CD14-positive monocyte (primary cell): ENCODE results near the gene SLC14A1. TPM values are rescaled to one million over a fixed set of nuclear protein-coding genes. Genes with fewer than 3 reads are reported as not detected.

Experiments
- DNase-seq, 3 donors: peaks; one replicate each; pipeline ENCODE4 v3.0.0-alpha.2; 2011 to 2022
- H2AFZ ChIP-seq: 2 replicates; pipeline ENCODE4 v1.6.0; 2012; ENCODE audit warnings: mild to moderate bottlenecking, low read depth, low read length, inconsistent platforms; ENCODE audit not compliant: insufficient read depth, poor library complexity, severe bottlenecking
- H3K27ac ChIP-seq, 2 donors: 1 replicate in 1 of 2; 2 replicates in 1 of 2; pipeline ENCODE4 v1.5.1; 2012 to 2013; ENCODE audit warnings: low read length in 2 of 2, control low read depth in 1 of 2, inconsistent platforms in 1 of 2, low read depth in 1 of 2, mild to moderate bottlenecking in 1 of 2
- H3K27me3 ChIP-seq, 2 donors: one replicate each; pipeline versions ENCODE4 v1.6.0 to v1.6.1; 2011 to 2013; ENCODE audit warnings: low read length in 2 of 2; ENCODE audit not compliant: control insufficient read depth in 2 of 2, insufficient read depth in 2 of 2
- H3K36me3 ChIP-seq, 2 donors: replicated peaks in 1 of 2; 1 replicate in 1 of 2; 2 replicates in 1 of 2; pipeline versions ENCODE4 v1.5.1 to v1.6.1; 2012 to 2013; ENCODE audit warnings: low read length in 2 of 2, control low read depth in 1 of 2, inconsistent platforms in 1 of 2, mild to moderate bottlenecking in 1 of 2; ENCODE audit not compliant: insufficient read depth in 2 of 2, control insufficient read depth in 1 of 2
- H3K4me1 ChIP-seq, 2 donors: 1 replicate in 1 of 2; 2 replicates in 1 of 2; pipeline versions ENCODE4 v1.5.1 to v1.6.1; 2012 to 2013; ENCODE audit warnings: low read length in 2 of 2, control low read depth in 1 of 2, inconsistent platforms in 1 of 2, mild to moderate bottlenecking in 1 of 2, moderate library complexity in 1 of 2; ENCODE audit not compliant: insufficient read depth in 2 of 2, control insufficient read depth in 1 of 2
- H3K4me2 ChIP-seq: replicated peaks from 2 replicates; pipeline ENCODE3; 2012; ENCODE audit warnings: low read length, moderate library complexity, mild to moderate bottlenecking; ENCODE audit not compliant: poor library complexity, severe bottlenecking; ENCODE audit errors: extremely low read depth
- H3K4me3 ChIP-seq, 3 experiments: fragments of 200-600 bp in 1 of 3; sonication (generic) in 1 of 3; replicated peaks in 1 of 3; 1 replicate in 2 of 3; 2 replicates in 1 of 3; pipeline ENCODE4 v1.5.1; 2011 to 2013; ENCODE audit warnings: low read length in 3 of 3, mild to moderate bottlenecking in 3 of 3, control low read depth in 2 of 3, low read depth in 2 of 3, inconsistent platforms in 1 of 3, moderate library complexity in 1 of 3
- H3K79me2 ChIP-seq: 2 replicates; pipeline ENCODE4 v1.6.0; 2012; ENCODE audit warnings: mild to moderate bottlenecking, control low read depth, inconsistent platforms, low read length, moderate library complexity; ENCODE audit not compliant: insufficient read depth
- H3K9ac ChIP-seq: 2 replicates; pipeline ENCODE4 v1.6.0; 2017; ENCODE audit warnings: low read length, mild to moderate bottlenecking; ENCODE audit not compliant: insufficient read depth, poor library complexity, severe bottlenecking
- H3K9me3 ChIP-seq, 2 donors: replicated peaks in 1 of 2; 1 replicate in 1 of 2; 2 replicates in 1 of 2; pipeline versions ENCODE4 v1.5.1 to v1.6.1; 2012 to 2013; ENCODE audit warnings: low read length in 2 of 2, control low read depth in 1 of 2; ENCODE audit not compliant: control insufficient read depth in 1 of 2, insufficient read depth in 1 of 2
- H4K20me1 ChIP-seq: 2 replicates; pipeline ENCODE4 v1.6.0; 2012; ENCODE audit warnings: mild to moderate bottlenecking, low read length, control low read depth, moderate library complexity; ENCODE audit not compliant: insufficient read depth
- H3K27ac Mint-ChIP-seq, 7 donors: one replicate each; pipeline ENCODE4 v1.8.0; 2020; ENCODE audit warnings: mild to moderate bottlenecking in 7 of 7, mixed read lengths in 7 of 7, moderate library complexity in 6 of 7, inconsistent platforms in 2 of 7
- H3K27me3 Mint-ChIP-seq, 3 donors: one replicate each; pipeline ENCODE4 v1.8.0; 2021 to 2022; ENCODE audit warnings: low read depth in 3 of 3, mild to moderate bottlenecking in 3 of 3, mixed read lengths in 3 of 3, moderate library complexity in 3 of 3, inconsistent platforms in 1 of 3
- H3K36me3 Mint-ChIP-seq, 2 donors: one replicate each; pipeline ENCODE4 v1.8.0; 2020; ENCODE audit warnings: mixed read lengths in 2 of 2, inconsistent platforms in 1 of 2, mild to moderate bottlenecking in 1 of 2
- H3K4me1 Mint-ChIP-seq: one replicate; pipeline ENCODE4 v1.8.0; 2020; ENCODE audit warnings: mild to moderate bottlenecking, mixed read lengths
- H3K4me3 Mint-ChIP-seq, 2 donors: one replicate each; pipeline ENCODE4 v1.8.0; 2020; ENCODE audit warnings: mild to moderate bottlenecking in 2 of 2, mixed read lengths in 2 of 2, moderate library complexity in 1 of 2
- H3K9me3 Mint-ChIP-seq, 7 donors: one replicate each; pipeline ENCODE4 v1.8.0; 2020 to 2022; ENCODE audit warnings: mixed read lengths in 7 of 7, mild to moderate bottlenecking in 6 of 7, moderate library complexity in 6 of 7, inconsistent platforms in 2 of 7
- CTCF ChIP-seq: fragments of 200-600 bp; IDR thresholded peaks from one replicate; pipeline ENCODE4 v1.8.0; 2022; ENCODE audit warnings: antibody characterized with exemption, mild to moderate bottlenecking
- WGBS: methylation state at CpG from one replicate; pipeline ENCODE4 v1.1.5; 2013; ENCODE audit warnings: missing lambda C conversion rate; ENCODE audit not compliant: insufficient coverage; 5-methylcytosine and 5-hydroxymethylcytosine counted together
- intact Hi-C, 2 donors: fragments of 100-400 bp; cut with micrococcal nuclease; formaldehyde crosslinking; loops; one replicate each; pipeline versions ENCODE4 v1.15.0 to v1.15.1; 2023
- polyA plus RNA-seq, 3 donors: library from polyadenylated mRNA; depleted of rRNA in 1 of 3; unstranded in 2 of 3; stranded (reverse) in 1 of 3; fragments of 300-500 nt in 2 of 3; fragments of >200 nt in 1 of 3; fragmentation: Illumina TruSeq in 2 of 3; gene quantifications; 1 replicate in 2 of 3; 2 replicates in 1 of 3; pipeline ENCODE4 v1.2.3, GENCODE V29; 2012 to 2021

Gene SLC14A1
- polyA plus RNA-seq, 3 donors = not detected

GRCh38 chr18:45741056-45741455 is 17.1 kb downstream of the SLC14A1 start:
- 100% methylated on average over 1 of the region's 3 CpGs for WGBS

GRCh38 chr18:45745817-45746461 is 22.0 kb downstream of the SLC14A1 start:
- 80% methylated on average over 2 of the region's 5 CpGs for WGBS
- Histone ChIP-seq H4K20me1 (no peaks in the 10 kb centered on the region), H3K9ac (no peak overlapping the region), H3K4me2 (no peak overlapping the region), H3K27me3 (no peaks in the 10 kb centered on the region), H3K9me3 (no peaks in the 10 kb centered on the region), H3K27ac (no peak overlapping the region), H3K4me3 (no peak overlapping the region), H2AFZ (no peak overlapping the region), H3K4me1 (no peaks in the 10 kb centered on the region), H3K79me2 (no peaks in the 10 kb centered on the region), H3K36me3 (no peaks in the 10 kb centered on the region)
- no peak overlapping the region for H3K4me3 Mint-ChIP-seq
- no peak for TF ChIP-seq CTCF
- intact Hi-C loops = no loop called here
- H3K27me3 Mint-ChIP-seq = peaks cover 0 to 1% (median 0%) of the 10 kb centered on the region in 3 donors
- no peaks in the 10 kb centered on the region for H3K9me3 Mint-ChIP-seq
- H3K36me3 Mint-ChIP-seq = no peaks in the 10 kb centered on the region
- no peaks in the 10 kb centered on the region for H3K4me1 Mint-ChIP-seq
- H3K27ac Mint-ChIP-seq = peak overlapping the region in 1 of 7 donors; percentile 9
- DNase-seq = no peak

More at GRCh38 chr18:45741056-45741455, 17.1 kb downstream of the SLC14A1 start:
- H3K27ac Mint-ChIP-seq = no peak overlapping the region
- Histone ChIP-seq H3K27ac (no peak overlapping the region), H4K20me1 (no peaks in the 10 kb centered on the region), H3K4me2 (no peak overlapping the region), H3K79me2 (no peaks in the 10 kb centered on the region), H3K4me1 (no peaks in the 10 kb centered on the region), H3K27me3 (no peaks in the 10 kb centered on the region), H3K4me3 (no peak overlapping the region), H3K9ac (no peak overlapping the region), H3K9me3 (no peaks in the 10 kb centered on the region), H2AFZ (no peak overlapping the region), H3K36me3 (no peaks in the 10 kb centered on the region)
- H3K4me3 Mint-ChIP-seq = no peak overlapping the region
- H3K27me3 Mint-ChIP-seq = peaks cover 2 to 3% (median 2%) of the 10 kb centered on the region in 3 donors
- H3K9me3 Mint-ChIP-seq = no peaks in the 10 kb centered on the region
- intact Hi-C loops = no loop called here
- DNase-seq = no peak
- no peaks in the 10 kb centered on the region for H3K36me3 Mint-ChIP-seq
- no peaks in the 10 kb centered on the region for H3K4me1 Mint-ChIP-seq
- no peak for TF ChIP-seq CTCF
